Heart left ventricle (tissue), 16 donors: ENCODE data around the gene FGF23. TPM values are rescaled to one million over a fixed set of nuclear protein-coding genes. Genes with fewer than 3 reads are reported as not detected.

Source experiments
- ATAC-seq, 4 donors: fragments of 200-7000 bp; cut with Tn5 transposase; one replicate each; pipeline ENCODE4 v1.9.1; 2020 to 2022; ENCODE audit warnings: moderate library complexity in 4 of 4, mild to moderate bottlenecking in 3 of 4, moderate number of reproducible peaks in 1 of 4
- DNase-seq, 5 donors: peaks; one replicate each; pipeline ENCODE4 v3.0.0-alpha.2; 2020
- H3K27ac ChIP-seq, 12 donors: fragments of 200-600 bp; sonication (generic) in 4 of 12; one replicate each; pipeline versions ENCODE4 v1.5.0 to v1.8.0; 2016 to 2022; ENCODE audit warnings: mild to moderate bottlenecking in 2 of 12
- H3K27me3 ChIP-seq, 9 donors: fragments of 200-600 bp; sonication (generic) in 2 of 9; one replicate each; pipeline versions ENCODE4 v1.5.1 to v1.8.0; 2016 to 2022; ENCODE audit warnings: mild to moderate bottlenecking in 3 of 9
- H3K36me3 ChIP-seq, 9 donors: fragments of 200-600 bp; sonication (generic) in 2 of 9; one replicate each; pipeline versions ENCODE4 v1.5.0 to v1.8.0; 2018 to 2022; ENCODE audit warnings: mild to moderate bottlenecking in 2 of 9
- H3K4me1 ChIP-seq, 12 donors: fragments of 200-600 bp; sonication (generic) in 4 of 12; one replicate each; pipeline versions ENCODE4 v1.5.0 to v1.8.0; 2016 to 2022; ENCODE audit warnings: mild to moderate bottlenecking in 3 of 12
- H3K4me3 ChIP-seq, 12 donors: fragments of 200-600 bp; sonication (generic) in 4 of 12; one replicate each; pipeline versions ENCODE4 v1.5.0 to v1.8.0; 2017 to 2022; ENCODE audit warnings: mild to moderate bottlenecking in 9 of 12, moderate library complexity in 4 of 12
- H3K9me3 ChIP-seq, 12 donors: fragments of 200-600 bp; sonication (generic) in 4 of 12; one replicate each; pipeline versions ENCODE4 v1.5.0 to v1.8.0; 2016 to 2022; ENCODE audit warnings: mild to moderate bottlenecking in 1 of 12
- POLR2A ChIP-seq, 2 donors: fragments of 450-650 bp; IDR thresholded peaks; one replicate each; pipeline ENCODE4 v1.6.1; 2017; ENCODE audit warnings: antibody characterized with exemption in 2 of 2, mild to moderate bottlenecking in 2 of 2, moderate library complexity in 2 of 2
- WGBS, 4 donors: extraction: QIAGEN DNeasy Blood & Tissue Kit in 2 of 4; methylation state at CpG; one replicate each; pipeline versions ENCODE4 v1.1.5 to v1.1.7; 2013 to 2018; 5-methylcytosine and 5-hydroxymethylcytosine counted together
- intact Hi-C, 10 donors: fragments of 100-400 bp; cut with DNase I; formaldehyde crosslinking; loops; one replicate each; pipeline versions ENCODE4 v1.11.1 to v1.14.2; 2022
- polyA plus RNA-seq, 2 donors: library from polyadenylated mRNA; stranded (reverse); fragments of 200-250 nt; gene quantifications; one replicate each; pipeline ENCODE4 v1.2.3, GENCODE V29; 2013
- total RNA-seq, 9 donors: library from RNA; depleted of rRNA in 2 of 9; stranded (reverse); fragments of >200 nt in 2 of 9; fragmentation: NEBNext Ultra II Directional in 3 of 9; extraction: Animal tissue kit (Norgen Biotek cat#: 25700) in 3 of 9; gene quantifications; one replicate each; pipeline versions ENCODE4 v1.1.0 to v1.2.4, GENCODE V29; 2016 to 2023
- TF ChIP-seq, protein P1 (sequence below), 12 donors: fragments of 200-600 bp; sonication (generic) in 4 of 12; IDR thresholded peaks; one replicate each; pipeline versions ENCODE4 v1.5.0 to v1.8.0; 2018 to 2022; ENCODE audit warnings: antibody characterized with exemption in 12 of 12, mild to moderate bottlenecking in 5 of 12
- donor health status: ischemic (EF 13 %, LVEDD 7.1; RV severe dilation, severe dysfunction).
- donor health status: healthy with polysubstance abuse.
- donor health status: DM: no; HTN: yes; CAD: no.
- donor health status: DM: no; HTN: no; CAD: no.
- donor health status: ischemic (EF 25% LVEDD 6.9; RV normal size, moderate dysfunction).
- donor health status: ischemic (EF 25% LVEDD 5.7; RV mildly dilated, moderate dysfunction).
- donor health status: healthy.
- donor health status: DM: yes; HTN: yes; CAD: no.
- donor health status: ischemic (EF 35%, LVEDD 5.7; RV mildly dilated, moderate dysfunction).
- donor health status: nonischemic (EF 11% LVEDD 7.7; RV severe dilation, severe dysfunction).
- donor health status: DM: yes; HTN: yes; CAD: no.
- donor health status: PGD.
- donor health status: ischemic (EF 29% LVEDD 5.4; RV normal size, mild dysfunction).
- donor health status: nonischemic (EF 23%, LVEDD 6.1; RV moderate dilation, normal function).

FGF23 gene
- total and polyA plus RNA-seq, 11 donors: 0.04 to 0.15 (median 0.10) TPM; not detected in 8

DNA sequence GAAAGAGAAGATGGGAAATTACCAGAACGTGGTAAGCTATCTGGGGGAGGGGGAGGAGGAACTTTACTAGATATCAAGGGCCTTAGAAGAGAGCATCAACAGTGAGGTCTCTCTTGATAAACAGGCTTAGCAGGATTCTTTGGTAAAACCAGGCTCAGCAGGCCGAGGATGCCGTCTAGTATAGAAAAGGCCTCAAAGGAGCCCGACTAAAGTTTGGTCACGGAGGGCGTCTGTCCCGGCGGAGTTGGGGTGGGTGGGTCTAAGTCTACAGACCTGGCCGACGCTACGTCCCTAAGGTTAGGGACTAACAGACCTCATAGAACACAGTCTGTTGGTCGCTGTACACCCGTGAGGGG is 59.0 kb downstream of the FGF23 start:
- Histone ChIP-seq H3K4me3 (peak overlapping the region; percentile 78 to 99 (median 94)), H3K27me3 (no peaks in the 10 kb centered on the region), H3K9me3 (no peaks in the 10 kb centered on the region), H3K36me3 (peaks cover 0 to 2% (median 0%) of the 10 kb centered on the region in 9 donors), H3K4me1 (peaks cover 4 to 37% (median 14%) of the 10 kb centered on the region in 12 donors), H3K27ac (peak overlapping the region; percentile 33 to 95 (median 90))
- peak in 3 of 4 donors; percentile 22 to 52 (median 33) for ATAC-seq
- no peak for TF ChIP-seq POLR2A (IDR thresholded peaks at IDR 0.05)
- TF ChIP-seq, protein P1, sequence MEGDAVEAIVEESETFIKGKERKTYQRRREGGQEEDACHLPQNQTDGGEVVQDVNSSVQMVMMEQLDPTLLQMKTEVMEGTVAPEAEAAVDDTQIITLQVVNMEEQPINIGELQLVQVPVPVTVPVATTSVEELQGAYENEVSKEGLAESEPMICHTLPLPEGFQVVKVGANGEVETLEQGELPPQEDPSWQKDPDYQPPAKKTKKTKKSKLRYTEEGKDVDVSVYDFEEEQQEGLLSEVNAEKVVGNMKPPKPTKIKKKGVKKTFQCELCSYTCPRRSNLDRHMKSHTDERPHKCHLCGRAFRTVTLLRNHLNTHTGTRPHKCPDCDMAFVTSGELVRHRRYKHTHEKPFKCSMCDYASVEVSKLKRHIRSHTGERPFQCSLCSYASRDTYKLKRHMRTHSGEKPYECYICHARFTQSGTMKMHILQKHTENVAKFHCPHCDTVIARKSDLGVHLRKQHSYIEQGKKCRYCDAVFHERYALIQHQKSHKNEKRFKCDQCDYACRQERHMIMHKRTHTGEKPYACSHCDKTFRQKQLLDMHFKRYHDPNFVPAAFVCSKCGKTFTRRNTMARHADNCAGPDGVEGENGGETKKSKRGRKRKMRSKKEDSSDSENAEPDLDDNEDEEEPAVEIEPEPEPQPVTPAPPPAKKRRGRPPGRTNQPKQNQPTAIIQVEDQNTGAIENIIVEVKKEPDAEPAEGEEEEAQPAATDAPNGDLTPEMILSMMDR (IDR thresholded peaks at IDR 0.05): no peak
- DNase-seq: no peak
- WGBS, 4 donors: 0% methylated on average over 11 to 13 of the region's 13 CpGs
- intact Hi-C loops: loop anchor here in 1 of 10 donors (5.0 kb wide), 1 partner anchor 43 kb away; no protein-coding TSS in a partner anchor

Other genes with a start within 250 kb of the FGF23 start
- 100 to 1,000 TPM; 157 to 620 (median 219) TPM for gene CCND2, start 106.0 kb downstream of the FGF23 start, total RNA-seq
- gene CCND2, start 106.0 kb downstream of the FGF23 start, polyA plus RNA-seq: 10 to 100 TPM; 48.0 to 49.4 TPM
- gene TIGAR, start 58.5 kb downstream of the FGF23 start, total RNA-seq: 10 to 100 TPM in 6 of 9 donors, 1 to 10 TPM in 3; 6.4 to 16.4 (median 14.0) TPM
- 10 to 100 TPM in 1 of 2 donors, 1 to 10 TPM in 1; 3.6 to 10.2 TPM for gene TIGAR, start 58.5 kb downstream of the FGF23 start, polyA plus RNA-seq
- not detected for gene FGF6, start 66.1 kb upstream of the FGF23 start, total RNA-seq
- gene FGF6, start 66.1 kb upstream of the FGF23 start, polyA plus RNA-seq: not detected
- gene RAD51AP1, start 159.2 kb upstream of the FGF23 start, total RNA-seq: 1 to 10 TPM in 5 of 9 donors, under 1 TPM in 3, not detected in 1; 0.55 to 8.2 (median 1.6) TPM
- under 1 TPM; 0.19 to 0.79 TPM for gene RAD51AP1, start 159.2 kb upstream of the FGF23 start, polyA plus RNA-seq
- gene DYRK4, start 182.5 kb upstream of the FGF23 start, total RNA-seq: 10 to 100 TPM; 21.4 to 42.7 (median 30.7) TPM
- gene DYRK4, start 182.5 kb upstream of the FGF23 start, polyA plus RNA-seq: 10 to 100 TPM; 35.5 to 52.5 TPM